Measurements from ENCODE around the gene LMAN1. TPM values are rescaled to one million over a fixed set of nuclear protein-coding genes. Genes with fewer than 3 reads are reported as not detected.

LMAN1 gene
- total and polyA plus RNA-seq, 2 of the 4 experiments (the other 2 are of a cell fraction), result 83.1 to 213 TPM

DNA sequence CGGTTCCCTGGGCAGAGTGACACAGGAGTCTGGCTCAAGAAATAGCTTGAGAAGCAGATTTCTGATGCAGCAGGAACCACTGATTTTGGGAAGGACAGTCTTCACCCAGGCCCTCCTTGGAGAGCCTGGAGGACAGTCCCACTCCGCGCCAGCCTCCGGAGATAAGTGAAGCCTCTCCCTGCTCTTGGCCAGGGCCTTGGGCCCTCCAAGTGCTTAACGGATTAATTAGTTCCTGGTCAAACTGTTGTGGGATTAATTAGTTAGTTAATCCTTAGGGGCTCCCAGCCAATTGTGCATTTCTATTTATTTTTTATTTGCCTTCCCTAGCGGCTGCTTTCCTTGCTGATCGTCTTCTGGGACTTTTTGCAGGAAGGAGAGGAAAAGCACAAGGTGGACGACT is 60.2 kb downstream of the LMAN1 start:
- no peaks in the 10 kb centered on the region for H3K4me1 ChIP-seq (ENCODE audit: control insufficient read depth, insufficient read depth, low read length)
- in situ Hi-C loops (cut with MboI; ENCODE audit: low sequenced_read_pairs) (no loop called here), dilution Hi-C loops (cut with HindIII; ENCODE audit: low sequenced_read_pairs, unreplicated experiment) (no loop called here), intact Hi-C loops (cut with micrococcal nuclease) (no loop called here)
- H3K4me2 ChIP-seq (ENCODE audit: low read depth, low read length), result no peak overlapping the region
- no peak overlapping the region for H4K8ac ChIP-seq (ENCODE audit: low read depth in 2 of 2, low read length in 2 of 2)
- H3K27ac ChIP-seq (ENCODE audit: insufficient read depth, low read length), result no peak overlapping the region
- DNase-seq, result no peak
- CTCF ChIA-PET, result interaction anchor here (1.2 kb wide), 1 partner anchor 10 kb away, joined by 3 read pairs; no protein-coding TSS in a partner anchor
- H4K5ac ChIP-seq (ENCODE audit: low read depth, low read length), result no peak overlapping the region
- H3K36me3 ChIP-seq (ENCODE audit: control insufficient read depth, insufficient read depth, low read length), result no peaks in the 10 kb centered on the region
- no peak overlapping the region for H2BK5ac ChIP-seq (ENCODE audit: low read depth, low read length, poor library complexity, severe bottlenecking)
- H2AFZ ChIP-seq (replicated peaks; ENCODE audit: low read length, poor library complexity), result no peak overlapping the region
- no peak overlapping the region for H3K14ac ChIP-seq (replicated peaks; ENCODE audit: low read depth, low read length)
- no peaks in the 10 kb centered on the region for H4K20me1 ChIP-seq (ENCODE audit: insufficient read depth, low read length)
- 40% methylated on average over 1 of the region's 8 CpGs; no CpG with 5 or more reads in 1 of the 2 experiments for WGBS, 2 experiments (ENCODE audit: extremely low coverage in 2 of 2, insufficient read length in 1 of 2)
- H3K9me3 ChIP-seq (ENCODE audit: control insufficient read depth, insufficient read depth, low read length), result no peaks in the 10 kb centered on the region
- H2BK20ac ChIP-seq (ENCODE audit: low read depth, low read length), result no peak overlapping the region
- no peaks in the 10 kb centered on the region for H3K9me1 ChIP-seq (ENCODE audit: insufficient read depth, low read length)
- ATAC-seq (ENCODE audit: low read depth), result no peak
- no peaks in the 10 kb centered on the region for H3K79me1 ChIP-seq (ENCODE audit: low read depth in 1 of 2, low read length in 2 of 2)
- peaks cover 66% of the 10 kb centered on the region for H3K27me3 ChIP-seq (ENCODE audit: control insufficient read depth, insufficient read depth, low read length)
- no peak overlapping the region for H2AK9ac ChIP-seq (replicated peaks; ENCODE audit: low read depth, low read length, poor library complexity)
- no peak overlapping the region for H2BK15ac ChIP-seq (ENCODE audit: low read depth, low read length)
- H3K23ac ChIP-seq (ENCODE audit: low read depth, low read length), result no peak overlapping the region
- BruUV-seq (replicated peaks), result no TSS peak
- no peak overlapping the region for H2AK5ac ChIP-seq (ENCODE audit: low read depth, low read length)
- no peak overlapping the region for H2BK120ac ChIP-seq (ENCODE audit: low read depth, low read length)
- no peak overlapping the region for H4K91ac ChIP-seq (ENCODE audit: insufficient read depth, low read depth, low read length)
- POLR2A ChIA-PET (ENCODE audit: unreplicated experiment), result no interaction called here
- H3K56ac ChIP-seq (ENCODE audit: extremely low read depth, insufficient read depth, low read length), result no peak overlapping the region
- no peak overlapping the region for H3K18ac ChIP-seq (ENCODE audit: low read depth, low read length)
- TF ChIP-seq MXI1 (IDR thresholded peaks at IDR 0.05; ENCODE audit: borderline replicate concordance, low read depth, low read length), result no peak
- no peak for TF ChIP-seq RFX5 (IDR thresholded peaks at IDR 0.05; ENCODE audit: low read depth, low read length)
- TF ChIP-seq POLR2A (IDR thresholded peaks at IDR 0.05; ENCODE audit: low read depth, low read length), result no peak
- TF ChIP-seq CHD1 (IDR thresholded peaks at IDR 0.05; ENCODE audit: low read depth, low read length), result no peak
- no peak for TF ChIP-seq CEBPB (IDR thresholded peaks at IDR 0.05; ENCODE audit: low read depth, low read length)
- TF ChIP-seq, protein P1, sequence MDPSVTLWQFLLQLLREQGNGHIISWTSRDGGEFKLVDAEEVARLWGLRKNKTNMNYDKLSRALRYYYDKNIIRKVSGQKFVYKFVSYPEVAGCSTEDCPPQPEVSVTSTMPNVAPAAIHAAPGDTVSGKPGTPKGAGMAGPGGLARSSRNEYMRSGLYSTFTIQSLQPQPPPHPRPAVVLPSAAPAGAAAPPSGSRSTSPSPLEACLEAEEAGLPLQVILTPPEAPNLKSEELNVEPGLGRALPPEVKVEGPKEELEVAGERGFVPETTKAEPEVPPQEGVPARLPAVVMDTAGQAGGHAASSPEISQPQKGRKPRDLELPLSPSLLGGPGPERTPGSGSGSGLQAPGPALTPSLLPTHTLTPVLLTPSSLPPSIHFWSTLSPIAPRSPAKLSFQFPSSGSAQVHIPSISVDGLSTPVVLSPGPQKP (IDR thresholded peaks at IDR 0.05; ENCODE audit: borderline replicate concordance, low read depth, low read length), result no peak
- no peak for TF ChIP-seq SMC3 (IDR thresholded peaks at IDR 0.05; ENCODE audit: low read depth, low read length)
- TF ChIP-seq NFE2L2 (IDR thresholded peaks at IDR 0.05; ENCODE audit: low read depth, low read length), result no peak
- no peak for TF ChIP-seq RCOR1 (IDR thresholded peaks at IDR 0.05; ENCODE audit: insufficient replicate concordance, low read length)
- no peak for TF ChIP-seq FOS (IDR thresholded peaks at IDR 0.05; ENCODE audit: low read depth, low read length)
- TF ChIP-seq, protein P2, sequence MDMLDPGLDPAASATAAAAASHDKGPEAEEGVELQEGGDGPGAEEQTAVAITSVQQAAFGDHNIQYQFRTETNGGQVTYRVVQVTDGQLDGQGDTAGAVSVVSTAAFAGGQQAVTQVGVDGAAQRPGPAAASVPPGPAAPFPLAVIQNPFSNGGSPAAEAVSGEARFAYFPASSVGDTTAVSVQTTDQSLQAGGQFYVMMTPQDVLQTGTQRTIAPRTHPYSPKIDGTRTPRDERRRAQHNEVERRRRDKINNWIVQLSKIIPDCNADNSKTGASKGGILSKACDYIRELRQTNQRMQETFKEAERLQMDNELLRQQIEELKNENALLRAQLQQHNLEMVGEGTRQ (IDR thresholded peaks at IDR 0.05; ENCODE audit: low read depth, low read length), result no peak
- no peak for TF ChIP-seq MAZ (IDR thresholded peaks at IDR 0.05; ENCODE audit: borderline replicate concordance, low read depth, low read length)
- TF ChIP-seq RAD21 (IDR thresholded peaks at IDR 0.05; ENCODE audit: low read length), result no peak
- no peak for TF ChIP-seq BHLHE40 (IDR thresholded peaks at IDR 0.05; ENCODE audit: low read depth, low read length)
- TF ChIP-seq, protein P3, sequence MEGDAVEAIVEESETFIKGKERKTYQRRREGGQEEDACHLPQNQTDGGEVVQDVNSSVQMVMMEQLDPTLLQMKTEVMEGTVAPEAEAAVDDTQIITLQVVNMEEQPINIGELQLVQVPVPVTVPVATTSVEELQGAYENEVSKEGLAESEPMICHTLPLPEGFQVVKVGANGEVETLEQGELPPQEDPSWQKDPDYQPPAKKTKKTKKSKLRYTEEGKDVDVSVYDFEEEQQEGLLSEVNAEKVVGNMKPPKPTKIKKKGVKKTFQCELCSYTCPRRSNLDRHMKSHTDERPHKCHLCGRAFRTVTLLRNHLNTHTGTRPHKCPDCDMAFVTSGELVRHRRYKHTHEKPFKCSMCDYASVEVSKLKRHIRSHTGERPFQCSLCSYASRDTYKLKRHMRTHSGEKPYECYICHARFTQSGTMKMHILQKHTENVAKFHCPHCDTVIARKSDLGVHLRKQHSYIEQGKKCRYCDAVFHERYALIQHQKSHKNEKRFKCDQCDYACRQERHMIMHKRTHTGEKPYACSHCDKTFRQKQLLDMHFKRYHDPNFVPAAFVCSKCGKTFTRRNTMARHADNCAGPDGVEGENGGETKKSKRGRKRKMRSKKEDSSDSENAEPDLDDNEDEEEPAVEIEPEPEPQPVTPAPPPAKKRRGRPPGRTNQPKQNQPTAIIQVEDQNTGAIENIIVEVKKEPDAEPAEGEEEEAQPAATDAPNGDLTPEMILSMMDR (conservative IDR thresholded peaks at IDR 0.05; ENCODE audit: low read depth, low read length), result no peak
- no peak for TF ChIP-seq MAFK (IDR thresholded peaks at IDR 0.05; ENCODE audit: low read depth, low read length)
- no peak overlapping the region for H3K9ac ChIP-seq (ENCODE audit: low read depth, low read length)
- no peak overlapping the region for H3K4me3 ChIP-seq (ENCODE audit: insufficient read depth, low read depth, low read length)
- no peak overlapping the region for H3K4ac ChIP-seq (ENCODE audit: low read depth, low read length)
